ENCODE measurements around the gene ASAP2.

The ASAP2 gene

GRCh38 chr2:9364791-9365497 is 158.3 kb downstream of the ASAP2 start:
- TF ChIP-seq CTCF (conservative IDR thresholded peaks at IDR 0.05; ENCODE audit: low read length) = no peak
- no peak for DNase-seq (ENCODE audit: low read depth)
- H3K4me3 ChIP-seq (ENCODE audit: low read length) = no peak overlapping the region

- TF ChIP-seq CTCF (conservative IDR thresholded peaks at IDR 0.05; ENCODE audit: low read length) = no peak
- no peak for DNase-seq (ENCODE audit: low read depth)
- H3K4me3 ChIP-seq (ENCODE audit: low read length) = no peak overlapping the region
These were observed 158.9 kb downstream of the ASAP2 start for GRCh38 chr2:9365498-9366019.

DNA sequence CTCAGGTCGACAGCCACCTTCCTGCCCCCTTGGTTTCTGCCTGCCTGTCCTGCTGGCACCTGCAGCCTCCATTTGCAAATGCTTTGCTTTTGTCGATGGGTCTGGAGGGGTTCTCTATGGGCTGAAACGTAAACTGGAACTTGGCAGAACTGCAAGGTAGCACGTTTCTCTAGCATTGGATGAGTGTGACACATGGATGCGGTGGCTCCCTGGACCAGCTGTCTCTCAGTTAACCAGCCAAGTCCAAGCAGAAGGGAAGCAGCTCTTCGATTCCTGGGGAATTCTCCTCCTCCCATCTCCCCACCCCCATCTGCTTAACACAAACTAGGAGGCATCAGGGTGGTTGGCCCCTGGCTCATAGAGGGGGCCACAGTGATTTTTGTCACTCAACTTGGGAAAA is 159.4 kb downstream of the ASAP2 start:
- no peak for DNase-seq (ENCODE audit: low read depth)
- no peak for TF ChIP-seq CTCF (conservative IDR thresholded peaks at IDR 0.05; ENCODE audit: low read length)

DNA sequence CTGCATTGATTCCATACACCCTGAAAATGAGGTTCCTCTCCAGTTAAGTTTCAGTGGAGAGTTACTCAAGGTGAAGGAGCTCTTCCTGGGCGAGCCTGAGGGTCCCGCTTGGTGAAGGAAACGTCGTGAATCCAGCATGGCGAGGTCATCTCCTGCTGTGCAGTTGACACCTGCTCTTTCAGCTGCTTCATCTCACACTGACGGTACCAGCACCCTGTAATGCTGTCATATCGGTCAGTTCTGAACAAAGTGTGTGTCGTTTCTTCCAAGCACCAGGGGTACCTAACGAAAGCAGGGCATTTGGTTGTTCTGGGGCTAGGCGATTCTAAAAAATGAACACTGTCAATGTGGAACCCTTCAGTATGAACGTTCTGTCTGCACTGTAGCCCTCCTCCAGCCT is 164.1 kb downstream of the ASAP2 start:
- H3K4me3 ChIP-seq (ENCODE audit: low read length) = no peak overlapping the region
- DNase-seq (ENCODE audit: low read depth) = no peak
- no peak for TF ChIP-seq CTCF (conservative IDR thresholded peaks at IDR 0.05; ENCODE audit: low read length)

More for the DNA sequence above, 159.4 kb downstream of the ASAP2 start:
- no peak overlapping the region for H3K4me3 ChIP-seq (ENCODE audit: low read length)

- H3K4me3 ChIP-seq (ENCODE audit: low read length) = no peak overlapping the region
- DNase-seq (ENCODE audit: low read depth) = no peak
- TF ChIP-seq CTCF (conservative IDR thresholded peaks at IDR 0.05; ENCODE audit: low read length) = no peak
These were observed 166.4 kb downstream of the ASAP2 start for GRCh38 chr2:9373047-9373446.

GRCh38 chr2:9373476-9373875 is 166.9 kb downstream of the ASAP2 start:
- no peak for DNase-seq (ENCODE audit: low read depth)
- TF ChIP-seq CTCF (conservative IDR thresholded peaks at IDR 0.05; ENCODE audit: low read length) = no peak
- no peak overlapping the region for H3K4me3 ChIP-seq (ENCODE audit: low read length)

DNA sequence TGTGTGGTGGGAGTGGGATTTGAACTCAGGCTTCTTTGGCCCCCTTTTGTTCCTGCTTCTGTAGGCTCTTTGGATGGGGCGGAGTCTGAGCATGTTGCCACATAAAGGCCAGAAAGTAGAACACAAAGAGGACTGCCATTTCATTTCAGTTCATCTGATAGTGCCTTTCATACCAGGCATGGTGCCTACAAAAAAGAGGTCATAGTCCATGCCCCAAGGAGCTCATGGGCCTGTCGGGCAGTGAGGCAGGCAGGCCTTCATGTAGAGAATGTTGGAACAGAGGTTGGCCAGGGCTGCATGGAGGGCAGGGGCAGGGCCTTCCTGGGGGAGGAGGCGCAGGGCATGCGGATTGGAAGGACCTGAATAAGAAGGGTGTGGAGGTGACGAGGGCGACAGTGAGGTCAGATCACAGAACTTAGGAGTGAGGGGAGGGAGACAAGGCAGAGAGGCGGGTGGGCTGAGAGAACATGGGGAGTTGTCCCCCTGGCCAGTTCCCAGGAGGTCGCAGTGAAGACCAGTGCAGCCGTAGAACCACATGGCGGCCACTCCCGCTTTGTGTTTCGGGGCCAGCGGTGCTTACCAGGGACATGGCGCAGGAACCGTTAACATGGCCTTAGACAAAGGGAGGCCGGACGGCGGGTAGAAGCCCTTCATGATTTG is 167.6 kb downstream of the ASAP2 start:
- no peak overlapping the region for H3K4me3 ChIP-seq (ENCODE audit: low read length)
- DNase-seq (ENCODE audit: low read depth) = no peak
- TF ChIP-seq CTCF (conservative IDR thresholded peaks at IDR 0.05; ENCODE audit: low read length) = no peak

Data from AG10803 (cell line).